SK-N-MC (cell line): Measurements from ENCODE around the gene FBLN2.

ENCODE experiments used
- EZH2 ChIP-seq: fragments of 200-600 bp; sonication (generic); IDR thresholded peaks from one replicate; pipeline ENCODE4 v1.6.1; 2017; ENCODE audit warnings: antibody characterized with exemption
- FOXP2 ChIP-seq: optimal IDR thresholded peaks from 2 replicates; pipeline ENCODE3; 2011; ENCODE audit warnings: mild to moderate bottlenecking, moderate library complexity; ENCODE audit not compliant: insufficient read depth; ENCODE audit errors: extremely low read length, control extremely low read depth
- POLR2AphosphoS5 ChIP-seq: IDR thresholded peaks from 2 replicates; pipeline ENCODE4 v1.6.1; 2012; ENCODE audit warnings: mild to moderate bottlenecking, low read depth, low read length, borderline replicate concordance

DNA sequence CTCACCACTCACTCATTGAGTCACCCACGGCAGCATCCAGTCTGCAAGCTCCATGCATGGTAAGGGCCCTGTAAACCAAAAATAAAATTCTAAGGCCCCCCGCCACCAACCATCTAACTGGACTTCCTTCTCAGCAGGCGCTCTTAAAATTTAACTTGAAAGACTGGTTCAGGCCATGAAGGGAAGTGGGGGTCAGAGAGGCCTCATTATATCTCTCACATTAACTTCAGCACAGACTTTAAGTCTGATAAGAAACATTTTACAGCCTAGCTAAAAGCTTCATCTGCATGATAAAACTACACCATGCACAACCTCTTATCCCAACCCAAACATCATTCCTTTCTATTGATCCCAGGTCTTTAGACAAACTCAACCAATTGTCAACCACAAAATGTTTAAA lies 38.5 kb downstream of the FBLN2 start:
- TF ChIP-seq FOXP2 = no peak
- TF ChIP-seq EZH2 = no peak
- TF ChIP-seq POLR2AphosphoS5 = no peak
